NCI-H526 treated with DMSO at 0.1 percent for 48 hours (cell line): ENCODE measurements around the gene TM2D3.
A peak's percentile ranks its signal among the peaks of the same experiment; 100 is the strongest.
"Not testable (repeated sequence)": the region's sequence is repeated elsewhere in the genome, so short reads cannot be mapped to it uniquely, and the experiment has no call there.

Source experiments
- DNase-seq: peaks from one replicate; lab custom pipeline; 2025; lab: John Stamatoyannopoulos, UW

TM2D3 gene

GRCh38 chr15:101657171-101657570 lies 5.0 kb upstream of the TM2D3 start:
- DNase-seq, result no peak

GRCh38 chr15:101654624-101655337 lies 2.6 kb upstream of the TM2D3 start:
- not testable (repeated sequence) for DNase-seq

GRCh38 chr15:101654171-101654570 lies 2.0 kb upstream of the TM2D3 start:
- no peak for DNase-seq

- no peak for DNase-seq
Measured at GRCh38 chr15:101652786-101653430, 727 bp upstream of the TM2D3 start.

GRCh38 chr15:101651554-101652097 lies 555 bp downstream of the TM2D3 start:
- peak; percentile 61 for DNase-seq

- DNase-seq, result no peak
Measured at GRCh38 chr15:101650145-101650544, 2.0 kb downstream of the TM2D3 start.

- no peak for DNase-seq
Measured at GRCh38 chr15:101648356-101648755, 3.8 kb downstream of the TM2D3 start.

GRCh38 chr15:101647251-101647650 lies 4.9 kb downstream of the TM2D3 start:
- DNase-seq, result no peak

- no peak for DNase-seq
Measured at GRCh38 chr15:101646672-101647071, 5.5 kb downstream of the TM2D3 start.

GRCh38 chr15:101642361-101642760 lies 9.8 kb downstream of the TM2D3 start:
- DNase-seq, result no peak

GRCh38 chr15:101641894-101642293 lies 10.3 kb downstream of the TM2D3 start:
- no peak for DNase-seq

- peak; percentile 23 for DNase-seq
Measured at GRCh38 chr15:101641129-101641764, 10.9 kb downstream of the TM2D3 start.

- no peak for DNase-seq
Measured at GRCh38 chr15:101639667-101640066, 12.5 kb downstream of the TM2D3 start.

- no peak for DNase-seq
Measured at GRCh38 chr15:101637919-101638318, 14.3 kb downstream of the TM2D3 start.

GRCh38 chr15:101637516-101637915 lies 14.7 kb downstream of the TM2D3 start:
- no peak for DNase-seq

- DNase-seq, result no peak
Measured at GRCh38 chr15:101637038-101637437, 15.1 kb downstream of the TM2D3 start.

GRCh38 chr15:101635944-101636727 lies 16.0 kb downstream of the TM2D3 start:
- no peak for DNase-seq

- DNase-seq, result no peak
Measured at GRCh38 chr15:101633356-101633755, 18.8 kb downstream of the TM2D3 start.

GRCh38 chr15:101626729-101627128 lies 25.5 kb downstream of the TM2D3 start:
- DNase-seq, result not testable (repeated sequence)

- DNase-seq, result no peak
Measured at GRCh38 chr15:101625980-101626379, 26.2 kb downstream of the TM2D3 start.

- no peak for DNase-seq
Measured at GRCh38 chr15:101625184-101625583, 27.0 kb downstream of the TM2D3 start.
